HG03354 (cell line): ENCODE results near the gene CHRNB1.

ENCODE experiments used
- ATAC-seq: cut with Tn5 transposase; IDR thresholded peaks from one replicate; pipeline ENCODE4 v1.9.1; 2021; ENCODE audit warnings: mild to moderate bottlenecking; ENCODE audit not compliant: unreplicated experiment, poor library complexity, severe bottlenecking

CHRNB1 gene

GRCh38 chr17:7413346-7413985 is 31.4 kb upstream of the CHRNB1 start:
- ATAC-seq: no peak

- no peak for ATAC-seq
These were observed 30.0 kb upstream of the CHRNB1 start for GRCh38 chr17:7414837-7415236.

GRCh38 chr17:7415784-7416183 is 29.1 kb upstream of the CHRNB1 start:
- ATAC-seq: no peak

GRCh38 chr17:7416323-7416722 is 28.5 kb upstream of the CHRNB1 start:
- ATAC-seq: no peak

GRCh38 chr17:7417056-7417655 is 27.7 kb upstream of the CHRNB1 start:
- ATAC-seq: no peak

GRCh38 chr17:7418472-7419152 is 26.2 kb upstream of the CHRNB1 start:
- ATAC-seq: no peak

- ATAC-seq: no peak
These were observed 24.8 kb upstream of the CHRNB1 start, which contains the start of gene SPEM1 for GRCh38 chr17:7419819-7420610. Gene SPEM1, plus strand, starts transcription at chr17:7420324. Its CDS starts 61 bp downstream, at chr17:7420385.

- no peak for ATAC-seq
These were observed 23.7 kb upstream of the CHRNB1 start for GRCh38 chr17:7421186-7421585.

GRCh38 chr17:7423679-7424078 is 21.2 kb upstream of the CHRNB1 start:
- ATAC-seq: no peak

- ATAC-seq: no peak
These were observed 19.5 kb upstream of the CHRNB1 start, which contains the start of gene SPEM2 for GRCh38 chr17:7425316-7425715. Gene SPEM2, plus strand, starts transcription at chr17:7425616. Its CDS starts 73 bp downstream, at chr17:7425689.

GRCh38 chr17:7425756-7426155 is 19.1 kb upstream of the CHRNB1 start:
- no peak for ATAC-seq

- ATAC-seq: no peak
These were observed 18.5 kb upstream of the CHRNB1 start for GRCh38 chr17:7426203-7426863.

GRCh38 chr17:7426896-7427489 is 17.9 kb upstream of the CHRNB1 start:
- no peak for ATAC-seq

- no peak for ATAC-seq
These were observed 17.3 kb upstream of the CHRNB1 start for GRCh38 chr17:7427549-7427948.

GRCh38 chr17:7428557-7428956 is 16.3 kb upstream of the CHRNB1 start, which contains the start of gene SPEM3:
Gene SPEM3, plus strand, starts transcription at chr17:7428857. Its CDS starts 46 bp downstream, at chr17:7428903.
- no peak for ATAC-seq

- no peak for ATAC-seq
These were observed 15.1 kb upstream of the CHRNB1 start for GRCh38 chr17:7429722-7430121.

GRCh38 chr17:7431231-7431630 is 13.6 kb upstream of the CHRNB1 start:
- ATAC-seq: no peak

- ATAC-seq: no peak
These were observed 12.6 kb upstream of the CHRNB1 start for GRCh38 chr17:7432296-7432695.
